ENCODE results near the gene TRMT1. TPM values are rescaled to one million over a fixed set of nuclear protein-coding genes. Genes with fewer than 3 reads are reported as not detected.
"Not testable (repeated sequence)": the region's sequence is repeated elsewhere in the genome, so short reads cannot be mapped to it uniquely, and the experiment has no call there.

The TRMT1 gene
- total RNA-seq, 2 donors from 2014 or later = 66.4 to 83.2 TPM

DNA sequence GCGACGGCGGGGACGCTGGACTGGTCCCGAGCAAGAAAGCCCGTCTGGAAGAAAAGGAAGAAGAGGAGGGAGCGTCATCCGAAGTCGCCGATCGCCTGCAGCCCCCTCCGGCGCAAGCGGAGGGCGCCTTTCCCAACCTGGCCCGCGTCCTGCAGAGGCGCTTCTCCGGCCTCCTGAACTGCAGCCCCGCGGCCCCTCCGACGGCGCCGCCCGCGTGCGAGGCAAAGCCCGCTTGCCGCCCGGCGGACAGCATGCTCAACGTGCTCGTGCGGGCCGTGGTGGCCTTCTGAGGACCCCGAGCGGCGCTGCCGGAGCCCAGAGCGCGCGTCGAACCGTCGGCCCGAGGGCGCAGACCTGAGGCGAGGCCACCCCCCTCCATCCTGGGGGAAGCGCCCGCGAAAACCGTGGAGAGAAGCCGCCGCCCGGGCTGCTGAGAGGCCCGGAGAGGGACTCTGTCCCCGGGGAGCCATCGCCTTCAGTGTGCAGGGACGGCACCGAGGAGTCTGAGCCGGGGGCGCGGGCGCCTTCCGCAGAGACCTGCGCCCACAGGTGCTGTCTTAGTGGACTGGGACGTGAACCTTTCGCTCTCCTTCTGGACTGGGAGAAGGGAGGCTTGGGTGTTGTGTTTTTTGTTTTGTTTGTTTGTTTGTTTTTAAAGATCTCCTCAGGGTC, 37.2 kb upstream of the TRMT1 start:
- ATAC-seq (replicated peaks) = no peak
- Mint-ChIP-seq H3K4me3 (peak overlapping the region; percentile 99), H3K27ac (peak overlapping the region; percentile 99), H3K27me3 (no peaks in the 10 kb centered on the region), H3K36me3 (ENCODE audit: low read depth) (peaks cover 65% of the 10 kb centered on the region), H3K9me3 (no peaks in the 10 kb centered on the region), H3K4me1 (peaks cover 17% of the 10 kb centered on the region)

DNA sequence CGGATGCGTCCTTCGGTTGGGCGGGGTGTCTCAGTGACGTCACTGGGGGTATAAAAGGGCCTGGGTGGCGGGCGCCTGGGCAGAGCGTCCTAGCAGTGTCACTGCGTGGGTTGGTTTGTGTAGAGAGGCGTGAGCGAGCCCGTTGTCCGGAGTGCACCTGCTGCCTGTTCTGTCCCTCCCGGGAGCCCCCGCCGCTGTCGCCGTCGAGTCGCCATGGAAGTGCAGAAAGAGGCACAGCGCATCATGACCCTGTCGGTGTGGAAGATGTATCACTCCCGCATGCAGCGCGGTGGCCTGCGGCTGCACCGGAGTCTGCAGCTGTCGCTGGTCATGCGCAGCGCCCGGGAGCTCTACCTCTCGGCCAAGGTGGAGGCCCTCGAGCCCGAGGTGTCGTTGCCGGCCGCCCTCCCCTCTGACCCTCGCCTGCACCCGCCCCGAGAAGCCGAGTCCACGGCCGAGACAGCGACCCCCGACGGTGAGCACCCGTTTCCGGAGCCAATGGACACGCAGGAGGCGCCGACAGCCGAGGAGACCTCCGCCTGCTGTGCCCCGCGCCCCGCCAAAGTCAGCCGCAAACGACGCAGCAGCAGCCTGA, 36.5 kb upstream of the TRMT1 start:
- Mint-ChIP-seq H3K27me3 (no peaks in the 10 kb centered on the region), H3K4me3 (peak overlapping the region; percentile 99), H3K9me3 (no peaks in the 10 kb centered on the region), H3K27ac (peak overlapping the region; percentile 99), H3K36me3 (ENCODE audit: low read depth) (peaks cover 65% of the 10 kb centered on the region), H3K4me1 (peaks cover 17% of the 10 kb centered on the region)
- peak; percentile 41 for ATAC-seq (replicated peaks)

GRCh38 chr19:13152356-13152973, 35.9 kb upstream of the TRMT1 start:
- H3K9me3 Mint-ChIP-seq = no peaks in the 10 kb centered on the region
- peak overlapping the region; percentile 99 for H3K27ac Mint-ChIP-seq
- peaks cover 65% of the 10 kb centered on the region for H3K36me3 Mint-ChIP-seq (ENCODE audit: low read depth)
- ATAC-seq (replicated peaks) = peak; percentile 31
- H3K27me3 Mint-ChIP-seq = no peaks in the 10 kb centered on the region
- peaks cover 14% of the 10 kb centered on the region for H3K4me1 Mint-ChIP-seq
- peak overlapping the region; percentile 99 for H3K4me3 Mint-ChIP-seq

GRCh38 chr19:13151605-13152355, 35.2 kb upstream of the TRMT1 start:
- Mint-ChIP-seq H3K4me3 (peak overlapping the region; percentile 99), H3K4me1 (peaks cover 15% of the 10 kb centered on the region), H3K27ac (peak overlapping the region; percentile 99), H3K9me3 (no peaks in the 10 kb centered on the region), H3K36me3 (ENCODE audit: low read depth) (peaks cover 70% of the 10 kb centered on the region), H3K27me3 (no peaks in the 10 kb centered on the region)
- ATAC-seq (replicated peaks) = peak; percentile 62

DNA sequence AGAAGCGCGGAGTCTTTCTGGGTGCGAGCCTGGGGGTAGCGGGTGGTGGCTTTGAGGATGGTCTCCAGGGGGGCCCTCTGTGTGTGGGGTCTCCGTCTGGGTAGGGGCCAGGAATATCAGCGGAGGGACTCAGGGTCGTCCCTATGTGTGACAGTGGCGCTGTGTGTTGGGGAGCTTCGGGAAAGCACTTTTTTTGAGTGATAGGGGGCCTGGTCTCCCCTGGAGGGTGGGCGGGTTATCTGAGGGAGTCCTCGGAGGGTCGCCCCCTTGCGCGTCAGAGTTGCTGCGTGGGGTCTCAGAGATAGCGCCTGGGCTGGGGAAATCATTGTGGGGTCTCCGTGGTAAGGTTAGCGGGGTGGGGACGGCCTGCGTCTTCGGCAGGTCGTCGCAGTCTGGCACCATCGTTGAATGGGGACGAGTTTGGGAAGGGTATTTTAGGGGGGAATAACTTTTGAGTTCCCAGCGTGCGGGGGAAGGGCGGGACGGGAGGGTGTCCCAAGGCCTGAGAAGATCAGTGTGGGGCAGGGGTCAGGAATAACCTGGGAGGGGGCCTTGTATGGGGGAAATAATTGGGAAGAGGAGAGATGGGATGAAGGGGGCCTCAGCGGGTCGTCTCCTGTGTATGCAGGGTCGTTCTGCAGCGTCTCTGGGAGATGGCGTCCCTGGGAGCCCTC, 34.5 kb upstream of the TRMT1 start:
- ATAC-seq (replicated peaks) = peak; percentile 7
- Mint-ChIP-seq H3K36me3 (ENCODE audit: low read depth) (peaks cover 70% of the 10 kb centered on the region), H3K4me1 (peaks cover 10% of the 10 kb centered on the region)

GRCh38 chr19:13150187-13150930, 33.8 kb upstream of the TRMT1 start, which contains the start of the genes IER2 and STX10:
Gene IER2 (plus strand): TSS chr19:13150411. CDS start chr19:13153187, 2,776 bp downstream.
Gene STX10 (minus strand): TSS chr19:13150375. CDS start chr19:13150173, 202 bp downstream.
- Mint-ChIP-seq H3K9me3 (no peaks in the 10 kb centered on the region), H3K27me3 (no peaks in the 10 kb centered on the region), H3K4me3 (peak within 1 kb of the TSS; percentile 99), H3K36me3 (ENCODE audit: low read depth) (peaks cover 64% of the 10 kb centered on the region), H3K4me1 (peaks cover 10% of the 10 kb centered on the region), H3K27ac (peak within 1 kb of the TSS; percentile 99)
- peak; percentile 51 for ATAC-seq (replicated peaks)

More for the DNA sequence above, 34.5 kb upstream of the TRMT1 start:
- Mint-ChIP-seq H3K9me3 (no peaks in the 10 kb centered on the region), H3K27ac (peak overlapping the region; percentile 99), H3K27me3 (no peaks in the 10 kb centered on the region), H3K4me3 (peak overlapping the region; percentile 99)

GRCh38 chr19:13149628-13150186, 33.2 kb upstream of the TRMT1 start:
- Mint-ChIP-seq H3K36me3 (ENCODE audit: low read depth) (peaks cover 57% of the 10 kb centered on the region), H3K9me3 (no peaks in the 10 kb centered on the region), H3K27ac (peak overlapping the region; percentile 99), H3K4me3 (peak overlapping the region; percentile 99), H3K27me3 (no peaks in the 10 kb centered on the region), H3K4me1 (peaks cover 10% of the 10 kb centered on the region)
- ATAC-seq (replicated peaks) = no peak

- peaks cover 10% of the 10 kb centered on the region for H3K4me1 Mint-ChIP-seq
- peak overlapping the region; percentile 41 for H3K27ac Mint-ChIP-seq
- not testable (repeated sequence) for H3K27me3 Mint-ChIP-seq; H3K9me3 Mint-ChIP-seq; ATAC-seq (replicated peaks)
- peak overlapping the region; percentile 99 for H3K4me3 Mint-ChIP-seq
- peaks cover 53% of the 10 kb centered on the region for H3K36me3 Mint-ChIP-seq (ENCODE audit: low read depth)
These were observed 32.7 kb upstream of the TRMT1 start for GRCh38 chr19:13149173-13149627.

DNA sequence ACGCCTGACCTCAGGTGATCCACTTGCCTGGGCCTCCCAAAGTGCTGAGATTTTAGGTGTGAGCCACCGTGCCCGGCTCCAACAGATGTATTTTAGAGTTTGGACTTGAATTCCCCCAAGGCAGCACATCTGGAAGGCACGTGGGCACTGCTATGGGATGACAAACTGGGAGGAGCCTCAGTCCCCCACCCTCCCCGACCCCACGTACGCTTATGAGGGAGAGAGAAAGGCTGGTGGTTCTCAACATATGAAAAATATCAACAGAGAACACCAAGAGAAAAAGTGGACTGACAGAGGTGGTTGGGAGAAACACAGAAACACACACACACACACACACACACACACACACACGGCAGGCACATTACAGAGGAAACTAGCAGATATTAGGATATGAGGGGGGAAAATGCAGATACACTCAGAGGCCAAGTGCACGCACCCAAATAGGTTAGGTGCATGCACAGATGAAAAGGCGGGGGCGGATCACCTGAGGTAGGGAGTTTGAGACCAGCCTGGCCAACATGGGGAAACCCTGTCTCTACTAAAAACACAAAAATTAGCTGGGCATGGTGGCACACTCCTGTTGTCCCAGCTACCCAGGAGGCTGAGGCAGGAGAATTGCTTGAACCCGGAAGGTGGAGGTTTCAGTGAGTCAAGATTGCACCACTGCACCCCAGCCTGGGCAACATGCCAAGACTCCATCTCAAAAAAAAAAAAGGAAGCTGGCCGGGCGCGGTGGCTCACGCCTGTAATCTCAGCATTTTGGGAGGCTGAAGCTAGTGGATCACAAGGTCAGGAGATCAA, 30.4 kb upstream of the TRMT1 start:
- no peaks in the 10 kb centered on the region for H3K9me3 Mint-ChIP-seq
- H3K4me1 Mint-ChIP-seq = peaks cover 12% of the 10 kb centered on the region
- H3K27ac Mint-ChIP-seq = no peak overlapping the region
- no peak overlapping the region for H3K4me3 Mint-ChIP-seq
- H3K36me3 Mint-ChIP-seq (ENCODE audit: low read depth) = peaks cover 37% of the 10 kb centered on the region
- no peaks in the 10 kb centered on the region for H3K27me3 Mint-ChIP-seq
- ATAC-seq (replicated peaks) = no peak

DNA sequence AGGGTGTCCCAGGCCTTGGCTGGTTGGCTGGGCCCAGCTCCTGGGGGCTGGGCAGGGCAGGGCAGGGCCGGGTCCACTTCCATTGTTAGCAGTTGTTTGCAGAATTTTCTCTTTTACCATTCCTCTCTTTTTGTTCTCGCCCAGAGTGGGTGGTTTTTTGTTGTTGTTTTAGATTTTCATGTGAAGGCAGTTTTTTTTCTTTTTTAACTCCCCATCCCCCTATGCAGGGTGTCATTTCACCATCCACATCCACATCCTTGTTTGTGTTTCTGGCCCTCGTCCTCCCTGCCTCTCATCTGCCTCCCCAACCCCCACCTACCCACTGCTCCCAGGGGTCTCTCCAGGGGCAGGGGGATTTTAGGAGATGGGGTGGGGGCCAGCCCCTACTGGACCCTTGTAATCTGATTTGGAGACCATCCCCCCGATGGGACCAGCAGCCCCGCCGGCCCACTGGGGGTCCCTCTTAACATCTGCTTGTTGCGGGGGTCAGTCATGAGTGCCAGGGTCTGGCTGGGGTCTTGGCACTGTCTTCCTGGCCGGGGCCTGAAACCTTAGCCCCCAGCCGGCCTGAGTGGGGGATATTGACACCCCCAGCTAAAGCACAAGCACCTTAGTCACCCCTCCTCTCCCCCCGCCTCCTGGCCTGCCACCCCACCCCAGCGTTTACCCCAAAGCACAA, 23.2 kb upstream of the TRMT1 start:
- H3K9me3 Mint-ChIP-seq = no peaks in the 10 kb centered on the region
- ATAC-seq (replicated peaks) = no peak

DNA sequence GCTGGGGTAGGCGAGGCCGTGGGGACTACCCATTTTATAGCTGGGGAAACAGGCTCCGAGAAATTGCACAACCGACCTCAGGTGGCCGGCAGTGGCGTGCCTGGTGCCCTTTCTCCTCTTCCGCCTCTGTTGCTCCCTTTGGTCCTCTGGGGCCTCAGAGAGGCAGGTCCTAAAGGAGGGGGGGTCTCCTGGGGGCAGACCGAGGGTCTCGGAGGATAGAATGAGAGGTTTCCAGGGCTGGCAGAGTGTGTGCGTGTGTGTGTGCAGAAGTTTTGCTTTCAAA, 22.3 kb upstream of the TRMT1 start:
- no peaks in the 10 kb centered on the region for H3K27me3 Mint-ChIP-seq
- H3K4me3 Mint-ChIP-seq = no peak overlapping the region
- peaks cover 5% of the 10 kb centered on the region for H3K4me1 Mint-ChIP-seq
- no peak for ATAC-seq (replicated peaks)
- H3K27ac Mint-ChIP-seq = no peak overlapping the region
- H3K36me3 Mint-ChIP-seq (ENCODE audit: low read depth) = peaks cover 62% of the 10 kb centered on the region
- H3K9me3 Mint-ChIP-seq = no peaks in the 10 kb centered on the region

More for the DNA sequence above, 23.2 kb upstream of the TRMT1 start:
- H3K27ac Mint-ChIP-seq = no peak overlapping the region
- H3K36me3 Mint-ChIP-seq (ENCODE audit: low read depth) = peaks cover 56% of the 10 kb centered on the region
- H3K27me3 Mint-ChIP-seq = no peaks in the 10 kb centered on the region
- H3K4me1 Mint-ChIP-seq = peaks cover 5% of the 10 kb centered on the region
- no peak overlapping the region for H3K4me3 Mint-ChIP-seq

DNA sequence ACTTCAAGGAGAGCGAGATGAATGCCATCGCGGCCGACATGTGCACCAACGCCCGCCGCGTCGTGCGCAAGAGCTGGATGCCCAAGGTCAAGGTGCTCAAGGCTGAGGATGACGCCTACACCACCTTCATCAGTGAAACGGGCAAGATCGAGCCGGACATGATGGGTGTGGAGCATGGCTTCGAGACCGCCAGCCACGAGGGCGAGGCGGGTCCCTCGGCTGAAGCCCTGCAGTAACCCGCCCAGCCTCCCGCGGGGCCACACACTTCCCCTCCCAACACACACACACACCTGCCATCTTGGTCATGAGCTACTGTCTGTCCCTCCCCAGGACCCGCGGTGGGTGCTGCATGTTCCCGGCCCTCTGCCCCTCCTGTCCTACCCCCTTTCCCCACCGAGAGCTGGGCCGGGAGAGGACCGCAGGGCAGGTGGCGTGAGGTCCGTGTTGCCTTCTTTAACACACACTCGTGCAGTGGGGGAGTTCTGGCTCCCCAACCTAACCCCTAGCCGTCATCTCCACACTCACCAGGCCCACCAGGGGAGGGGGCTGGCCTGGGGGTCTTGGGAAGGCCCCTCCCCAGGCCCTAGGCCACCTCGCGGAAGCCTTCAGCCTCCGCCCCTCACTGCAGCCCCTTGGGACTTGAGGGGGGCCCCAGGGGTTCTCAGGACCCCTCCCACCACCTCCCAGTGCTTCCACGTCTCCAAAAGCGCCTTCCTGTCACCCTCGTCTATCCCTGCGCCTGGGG, 21.8 kb upstream of the TRMT1 start:
- Mint-ChIP-seq H3K9me3 (no peaks in the 10 kb centered on the region), H3K27ac (no peak overlapping the region), H3K36me3 (ENCODE audit: low read depth) (peaks cover 63% of the 10 kb centered on the region), H3K4me3 (no peak overlapping the region), H3K27me3 (no peaks in the 10 kb centered on the region), H3K4me1 (peaks cover 8% of the 10 kb centered on the region)
- no peak for ATAC-seq (replicated peaks)

Data from activated T-helper 17 cell treated with anti-CD3 and anti-CD28 coated beads, Interleukin-2, amount 50 U/mL, for 72 hours (primary cell).